CD4-positive, alpha-beta T cell treated with Interferon gamma for 1 hour (primary cell): Measurements from ENCODE around the gene NRSN1.

ENCODE experiments used
- DNase-seq: peaks from one replicate; pipeline ENCODE4 v3.0.0-alpha.2; 2020

NRSN1 gene

DNA sequence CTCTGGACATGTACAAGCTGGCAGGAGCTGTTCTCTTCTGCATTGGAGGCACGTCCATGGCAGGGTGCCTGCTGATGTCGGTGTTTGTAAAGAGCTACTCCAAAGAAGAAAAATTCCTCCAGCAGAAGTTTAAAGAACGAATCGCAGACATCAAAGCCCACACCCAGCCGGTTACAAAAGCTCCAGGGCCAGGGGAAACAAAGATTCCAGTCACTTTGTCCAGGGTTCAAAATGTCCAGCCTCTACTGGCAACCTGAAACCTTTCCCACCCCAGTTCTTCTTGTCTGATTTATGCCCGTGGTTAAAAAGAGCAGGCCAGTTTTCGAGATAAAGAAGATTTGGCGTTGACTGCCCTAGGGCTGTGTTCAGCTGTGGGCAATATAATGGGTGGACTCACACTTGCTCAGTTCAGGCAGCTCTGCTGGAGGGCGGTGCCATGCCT, 19.7 kb downstream of the NRSN1 start:
- no peak for DNase-seq

DNA sequence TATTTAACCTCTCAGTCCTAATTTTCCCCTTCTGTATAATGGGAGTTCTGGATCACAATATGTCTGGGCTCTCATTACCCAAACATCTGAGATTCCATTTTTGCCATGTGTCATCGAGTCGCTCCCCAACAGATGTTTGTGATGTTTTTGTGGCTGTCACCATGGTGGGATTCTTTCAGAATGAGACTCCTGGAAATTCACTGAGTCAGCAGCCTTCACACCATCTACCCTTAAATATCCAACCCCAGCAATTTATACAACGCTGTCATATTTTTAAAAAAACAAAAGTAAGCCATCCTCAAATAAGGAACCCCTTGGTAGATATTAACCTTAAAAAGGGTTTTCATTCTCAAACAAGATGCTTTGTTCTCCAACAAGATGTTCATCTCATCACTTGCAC, 20.9 kb downstream of the NRSN1 start:
- DNase-seq, result no peak

DNA sequence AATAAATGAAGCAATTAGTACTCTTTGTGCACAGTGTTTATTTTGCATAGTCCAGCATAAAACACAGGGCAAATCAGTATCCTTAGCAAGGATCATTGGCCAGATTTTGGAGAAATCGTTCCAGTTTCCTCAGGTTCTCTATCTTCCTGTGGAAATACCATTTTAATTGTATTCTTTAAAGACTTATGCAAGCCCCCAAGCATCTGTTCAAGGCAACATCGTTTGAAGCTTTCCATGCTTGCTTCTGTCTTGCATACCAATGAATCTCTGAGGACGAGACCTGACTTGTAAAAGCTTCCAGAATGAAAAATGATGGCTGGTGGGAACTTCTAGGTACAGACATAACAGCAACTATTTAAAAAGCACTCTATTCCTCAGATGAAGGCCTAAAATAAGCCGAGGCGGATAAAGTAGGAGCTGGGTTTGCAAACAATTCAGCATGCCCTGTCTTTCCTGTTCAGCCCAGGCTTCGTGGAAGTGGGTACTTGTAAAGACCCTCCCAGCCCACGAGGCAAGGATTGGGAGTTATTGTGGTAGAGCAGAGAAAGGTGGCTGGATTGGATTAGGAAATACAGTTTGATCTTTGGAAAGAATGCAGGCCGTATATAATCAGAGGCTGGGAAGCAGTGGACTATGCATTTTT, 21.6 kb downstream of the NRSN1 start:
- DNase-seq, result no peak

DNA sequence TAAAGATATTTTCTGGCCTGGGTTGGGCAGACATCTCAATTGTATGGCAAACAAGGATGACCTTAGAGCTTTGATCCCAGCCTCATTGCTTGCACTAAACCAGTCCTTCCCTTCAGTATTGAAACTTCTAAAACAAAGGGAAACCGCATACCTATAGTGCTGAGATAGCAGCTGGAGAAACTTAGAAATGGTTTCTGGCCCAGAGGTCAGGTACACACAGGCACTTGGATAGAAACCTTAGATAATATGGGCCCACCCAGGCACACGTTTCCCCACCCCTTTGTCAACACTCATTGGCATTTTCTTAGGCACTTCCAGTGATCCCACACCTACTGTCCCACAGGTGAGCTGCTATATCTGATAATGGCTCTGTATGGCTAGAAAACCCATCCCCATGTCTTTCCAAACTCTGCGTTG, 22.1 kb downstream of the NRSN1 start:
- DNase-seq, result no peak

DNA sequence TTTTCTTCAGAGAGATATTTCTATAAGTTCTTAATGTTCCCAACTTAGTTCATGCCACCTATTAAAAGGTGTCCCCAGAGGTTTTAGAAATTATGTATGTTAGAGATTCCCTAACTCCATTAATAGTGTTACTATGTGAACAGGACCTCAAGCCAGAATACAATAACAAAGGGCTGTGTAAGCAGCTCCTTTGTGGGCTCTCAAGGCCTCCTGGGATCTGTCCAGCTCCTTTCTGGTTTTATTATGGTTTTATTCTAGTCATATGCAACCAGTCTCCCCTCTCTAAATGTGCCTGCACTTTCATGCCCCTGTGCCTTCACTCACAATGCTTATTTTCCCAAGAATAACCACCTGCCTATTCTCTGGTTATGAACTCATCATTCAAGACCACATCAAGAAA, 22.7 kb downstream of the NRSN1 start:
- DNase-seq, result no peak

DNA sequence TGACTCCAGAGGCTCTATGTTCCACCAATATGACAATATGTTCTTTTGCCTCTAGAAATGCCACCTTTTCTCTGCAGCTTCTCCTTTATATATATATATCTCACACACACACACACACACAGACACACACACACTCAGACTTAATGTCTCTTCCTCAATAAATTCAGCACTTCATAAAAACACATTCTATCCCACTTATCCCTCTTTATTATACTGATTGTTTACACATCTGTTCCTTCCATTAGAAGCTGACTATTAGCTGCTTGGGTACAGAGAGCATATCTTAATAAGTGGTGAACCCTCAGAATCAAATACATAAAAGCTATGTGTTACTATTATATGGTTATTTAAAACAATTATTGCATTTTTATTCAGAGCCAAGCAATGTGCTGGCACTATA, 23.3 kb downstream of the NRSN1 start:
- no peak for DNase-seq

DNA sequence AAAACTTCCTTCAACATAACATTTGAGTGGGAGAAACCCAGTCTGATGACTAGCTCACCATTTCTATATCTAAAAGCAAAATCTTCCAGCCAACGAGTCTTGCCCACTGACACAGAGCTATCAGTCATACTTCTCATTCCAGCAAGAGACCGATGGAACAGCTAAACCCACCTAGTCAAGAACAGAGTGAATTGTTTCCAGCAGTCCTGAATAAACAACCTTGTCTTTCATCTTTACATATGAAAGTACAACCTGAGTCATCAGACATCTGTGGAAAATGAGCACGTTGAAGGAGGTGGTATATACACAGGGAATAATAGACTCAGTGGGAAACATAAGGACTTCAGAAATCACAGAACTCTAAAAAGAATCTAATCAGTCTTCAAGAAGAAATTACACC, 23.8 kb downstream of the NRSN1 start:
- no peak for DNase-seq

DNA sequence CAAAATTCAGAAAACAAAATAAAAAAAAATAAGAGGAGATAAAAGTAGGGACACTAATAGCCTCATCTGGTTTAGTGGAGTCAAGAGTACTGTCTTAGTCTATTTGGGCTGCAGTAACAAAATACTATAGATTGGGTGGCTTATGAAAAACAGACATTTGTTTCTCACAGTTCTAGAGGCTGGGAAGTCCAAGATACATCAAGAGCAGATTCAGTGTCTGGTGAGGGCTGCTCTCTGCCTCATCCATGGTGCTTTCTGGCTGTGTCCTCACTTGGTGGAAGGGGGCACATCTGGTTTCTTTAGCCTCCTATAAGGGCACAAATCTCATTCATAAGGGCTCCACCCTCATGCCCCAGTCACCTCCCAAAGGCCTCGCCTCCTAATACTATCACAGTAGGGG, 26.0 kb downstream of the NRSN1 start:
- no peak for DNase-seq

DNA sequence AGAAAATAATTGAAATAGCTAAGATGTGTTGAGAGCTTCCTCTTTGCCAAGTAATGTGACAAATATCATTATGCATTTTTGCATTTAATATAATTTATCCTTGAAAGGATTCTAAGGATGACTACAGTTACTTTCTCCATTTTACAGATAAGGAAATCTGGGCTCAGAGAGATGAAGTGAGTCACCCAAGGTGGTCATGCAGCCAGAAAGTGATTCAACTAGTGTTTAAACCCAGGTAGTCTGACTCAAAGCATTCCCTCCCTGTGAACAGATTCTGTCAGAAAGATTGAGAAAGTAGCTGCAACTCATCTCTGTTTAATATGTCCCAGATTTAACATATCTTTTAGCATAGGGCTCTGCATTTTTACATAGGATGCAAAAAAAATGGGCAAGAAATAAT, 28.1 kb downstream of the NRSN1 start:
- DNase-seq, result no peak

DNA sequence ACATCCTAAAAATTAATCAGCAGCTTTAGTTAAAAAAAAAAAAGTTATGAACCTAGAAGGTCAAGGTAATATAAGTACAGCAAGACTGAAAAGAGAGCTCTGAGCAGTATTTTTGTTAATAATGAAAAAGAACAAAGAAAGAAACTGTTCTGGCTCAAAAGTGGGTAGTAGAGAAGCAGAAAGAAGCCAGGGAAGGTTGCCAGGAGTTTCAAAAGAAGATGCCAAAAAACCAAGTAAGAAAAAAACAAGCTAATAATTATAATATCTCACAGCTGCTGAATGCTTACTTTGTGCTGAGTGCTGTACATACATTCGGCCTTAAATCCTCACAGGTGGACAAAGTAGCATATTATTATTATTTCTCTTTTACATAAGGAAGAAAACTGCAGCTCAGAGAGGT, 31.9 kb downstream of the NRSN1 start:
- no peak for DNase-seq

DNA sequence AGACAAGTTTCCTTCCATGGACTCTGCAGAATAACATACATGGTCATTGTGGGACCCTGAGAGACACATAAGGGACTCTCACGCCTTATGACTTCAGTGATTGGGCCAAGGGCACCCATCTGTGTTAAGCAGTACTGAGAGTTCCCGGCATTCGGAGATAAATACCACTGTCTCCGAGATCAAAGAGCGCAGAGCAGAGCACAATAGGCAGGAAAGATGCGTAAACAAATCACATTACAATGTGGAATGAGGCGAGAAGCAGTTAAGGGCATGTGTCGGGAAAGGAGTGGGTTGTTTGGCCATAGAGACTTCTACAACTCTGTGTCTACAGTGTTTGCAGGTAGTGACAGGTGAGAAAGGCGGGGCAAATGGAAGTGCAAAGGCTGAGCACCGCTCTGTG, 57.6 kb downstream of the NRSN1 start:
- DNase-seq, result no peak

DNA sequence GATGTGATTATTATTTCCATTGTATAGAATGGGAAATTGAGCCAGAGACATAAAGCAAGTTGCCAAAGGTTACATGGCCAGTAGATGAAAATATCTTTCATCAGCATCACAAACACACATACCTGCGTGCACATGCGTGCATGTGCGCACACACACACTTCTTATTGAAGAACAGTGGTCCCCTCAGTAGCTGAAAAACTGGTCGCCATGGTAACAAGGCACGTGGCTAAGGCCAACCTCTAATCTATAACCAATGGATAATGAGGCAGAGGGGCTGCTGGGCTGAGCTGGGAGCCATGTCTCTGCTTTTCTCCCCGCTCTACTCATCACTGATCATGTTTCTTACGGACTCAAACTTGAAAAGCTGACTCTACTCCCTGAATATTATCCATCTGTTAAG, 60.3 kb downstream of the NRSN1 start:
- no peak for DNase-seq

DNA sequence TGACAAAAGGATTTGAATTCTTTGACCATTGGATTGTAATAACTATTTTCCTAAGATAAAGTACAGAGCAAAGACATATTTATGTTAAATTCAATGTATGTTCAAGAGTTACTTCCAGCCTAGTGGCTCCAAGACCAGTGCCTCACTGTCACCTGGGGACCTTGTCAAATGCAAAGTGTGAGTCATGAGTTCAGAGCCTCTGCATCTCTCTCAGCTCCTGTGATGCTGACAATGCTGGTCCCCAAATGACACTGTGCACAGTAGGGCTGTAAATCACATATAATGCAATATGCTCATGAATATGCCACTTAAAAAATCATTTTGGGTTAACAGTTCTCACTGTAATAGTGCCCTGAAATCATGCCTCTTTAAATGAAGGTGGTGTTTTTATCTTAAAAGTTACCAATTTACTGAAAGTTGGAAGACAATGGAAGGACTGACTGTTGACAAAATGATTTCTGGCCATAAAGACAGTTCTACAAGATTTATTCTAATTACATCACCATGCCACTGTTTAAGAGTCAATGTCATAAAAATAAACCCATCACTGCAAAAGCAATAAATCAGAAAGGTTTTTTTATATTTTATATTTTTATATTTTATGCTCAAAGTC, 62.1 kb downstream of the NRSN1 start:
- DNase-seq, result no peak

DNA sequence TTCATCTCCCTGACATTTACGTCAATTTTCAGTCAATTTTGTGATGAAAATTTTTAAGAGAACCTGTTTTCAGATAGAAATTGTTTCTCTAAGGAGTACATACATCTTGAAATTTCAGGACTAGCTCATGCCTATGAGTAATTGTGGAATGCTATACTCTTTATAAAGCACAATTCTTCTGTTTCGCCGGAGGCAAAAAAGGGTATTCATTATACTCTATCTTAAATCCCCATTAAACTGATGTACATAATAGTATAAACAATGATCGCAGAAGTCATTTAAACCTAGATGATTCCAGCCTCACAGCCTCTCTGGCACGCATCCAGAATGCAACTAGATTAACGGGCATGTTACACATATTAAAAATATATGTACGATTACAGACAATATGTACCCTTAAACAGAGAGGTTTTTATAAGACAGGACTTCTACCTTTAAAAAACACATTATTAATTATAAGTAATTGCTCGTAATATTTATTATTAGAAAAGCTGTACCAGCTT, 62.6 kb downstream of the NRSN1 start:
- DNase-seq, result no peak

DNA sequence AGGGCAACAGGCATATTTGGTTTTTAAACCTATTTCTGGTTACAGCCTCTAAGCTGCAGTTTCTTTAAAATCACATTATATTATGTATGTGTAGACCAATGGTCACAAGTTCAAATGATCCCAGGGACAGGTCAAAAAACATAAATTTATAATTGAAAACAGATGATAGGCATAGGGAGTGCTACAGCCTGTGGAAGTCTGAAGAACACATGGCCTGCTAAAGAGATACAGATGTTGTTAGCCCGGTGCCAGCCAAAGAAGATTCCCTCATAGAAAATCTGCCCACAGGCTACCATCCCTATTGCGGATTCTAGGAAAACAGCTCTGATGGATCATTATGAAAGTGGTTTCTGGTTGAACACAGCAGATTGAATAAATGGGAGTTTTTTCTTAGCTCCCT, 65.3 kb downstream of the NRSN1 start:
- no peak for DNase-seq

DNA sequence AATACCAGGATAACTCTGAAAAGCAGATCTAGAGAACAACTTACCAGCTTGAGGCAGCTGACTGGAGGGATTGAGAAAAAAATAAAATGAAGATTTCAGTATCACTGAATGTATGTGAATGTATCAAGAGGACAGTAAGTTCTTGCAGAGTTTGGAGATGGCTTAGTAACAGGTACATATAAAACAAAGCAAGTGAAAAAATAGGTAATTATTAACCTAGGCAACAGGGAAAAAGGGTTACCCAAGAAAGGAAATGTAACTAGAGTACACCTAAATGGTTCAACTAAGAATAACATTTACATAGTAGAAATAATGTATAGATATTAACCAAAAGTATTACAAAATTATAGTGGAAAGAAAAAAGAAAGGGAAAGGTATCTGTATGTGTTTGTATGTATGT, 67.3 kb downstream of the NRSN1 start:
- DNase-seq, result no peak

DNA sequence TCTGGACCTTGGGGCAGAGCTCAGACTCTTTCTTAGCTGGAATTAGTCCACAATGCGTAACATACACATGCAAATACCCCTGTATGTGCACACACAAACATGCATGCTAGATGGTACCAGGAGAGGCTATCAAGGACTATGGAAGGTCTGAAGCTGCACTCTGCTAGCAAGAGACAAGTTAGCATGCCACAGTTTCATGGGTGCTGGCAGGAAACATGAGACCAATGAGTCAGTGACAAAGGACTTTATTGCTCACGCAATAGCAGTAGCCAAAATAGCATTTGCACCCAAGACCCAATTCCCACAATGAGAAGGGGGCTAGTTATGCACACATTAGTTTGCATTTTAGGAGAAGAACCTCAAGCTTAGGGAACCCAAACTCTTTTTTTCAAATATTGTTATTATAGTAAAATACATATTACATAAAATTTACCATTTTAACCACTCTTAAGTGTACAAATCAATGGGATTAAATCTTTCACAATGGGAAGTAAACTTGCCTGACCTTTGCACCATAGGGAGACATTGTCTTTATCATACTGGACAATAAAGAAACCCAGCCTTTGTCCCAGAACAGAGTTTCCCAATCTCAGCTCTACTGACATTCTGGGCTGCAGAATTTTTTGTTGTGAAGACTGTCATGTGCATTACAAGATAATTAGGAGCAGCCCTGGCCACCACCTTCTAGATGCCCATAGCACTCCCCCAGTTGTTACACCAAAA, 69.1 kb downstream of the NRSN1 start:
- no peak for DNase-seq

DNA sequence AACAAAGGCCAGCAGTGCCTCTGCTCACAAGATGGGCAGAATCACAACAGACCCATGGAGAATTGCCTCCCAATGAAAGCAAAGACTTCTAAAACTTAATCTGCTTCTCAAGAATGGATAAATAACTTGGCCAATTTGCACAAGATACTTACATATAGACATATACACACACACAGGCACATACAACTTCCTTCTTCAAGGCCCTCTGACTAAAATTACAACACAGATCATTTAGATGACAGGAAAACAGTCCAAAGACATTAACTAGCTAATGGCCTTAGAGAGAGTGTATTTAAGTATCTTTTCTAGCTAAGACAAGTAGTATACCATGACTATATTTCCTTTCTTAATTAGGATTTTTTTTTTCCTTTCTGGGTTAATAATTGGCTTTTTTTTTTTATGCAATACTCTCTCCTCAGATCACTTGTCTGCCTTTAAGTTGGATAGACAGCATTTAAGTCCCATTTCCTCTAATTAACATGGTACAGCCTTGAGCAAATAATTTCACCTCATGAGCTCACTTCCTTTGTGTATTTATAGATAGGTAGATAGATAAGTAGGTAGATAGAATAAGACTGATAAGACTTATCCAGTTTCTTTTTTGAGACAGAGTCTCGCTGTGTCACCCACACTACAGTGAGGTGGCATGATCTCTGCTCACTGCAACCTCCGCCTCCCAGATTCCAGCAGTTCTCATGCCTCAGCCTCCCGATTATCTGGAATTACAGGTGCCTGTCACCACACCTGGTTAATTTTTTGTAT, 70.0 kb downstream of the NRSN1 start:
- DNase-seq, result no peak
